ENCODE data around the gene ARHGAP26.

ARHGAP26 gene

GRCh38 chr5:142860270-142860669 is 90.1 kb downstream of the ARHGAP26 start:
- Histone ChIP-seq H3K4me1 (ENCODE audit: control insufficient read depth in 1 of 2, insufficient read depth in 2 of 2, low read length in 2 of 2) (peaks cover 23 to 54% of the 10 kb centered on the region in 2 donors), H3K36me3 (ENCODE audit: control insufficient read depth in 1 of 2, insufficient read depth in 2 of 2, low read length in 2 of 2) (no peaks in the 10 kb centered on the region), H3K27ac (ENCODE audit: low read depth, low read length) (no peak overlapping the region), H3K9me3 (ENCODE audit: control insufficient read depth in 1 of 2, low read length in 2 of 2) (no peaks in the 10 kb centered on the region), H3K4me3 (ENCODE audit: low read depth in 1 of 2, low read length in 2 of 2) (no peak overlapping the region), H3K27me3 (ENCODE audit: control insufficient read depth in 1 of 2, insufficient read depth in 2 of 2, low read length in 2 of 2) (no peaks in the 10 kb centered on the region), H3K9ac (ENCODE audit: low read depth in 1 of 2, low read length in 2 of 2) (no peak overlapping the region)

- Histone ChIP-seq H3K27ac (ENCODE audit: low read depth, low read length) (no peak overlapping the region), H3K4me1 (ENCODE audit: control insufficient read depth in 1 of 2, insufficient read depth in 2 of 2, low read length in 2 of 2) (peaks cover 23 to 54% of the 10 kb centered on the region in 2 donors), H3K9ac (ENCODE audit: low read depth in 1 of 2, low read length in 2 of 2) (peak overlapping the region; percentile 21 to 34), H3K27me3 (ENCODE audit: control insufficient read depth in 1 of 2, insufficient read depth in 2 of 2, low read length in 2 of 2) (no peaks in the 10 kb centered on the region), H3K36me3 (ENCODE audit: control insufficient read depth in 1 of 2, insufficient read depth in 2 of 2, low read length in 2 of 2) (no peaks in the 10 kb centered on the region), H3K4me3 (ENCODE audit: low read depth in 1 of 2, low read length in 2 of 2) (peak overlapping the region; percentile 48 to 59), H3K9me3 (ENCODE audit: control insufficient read depth in 1 of 2, low read length in 2 of 2) (no peaks in the 10 kb centered on the region)
These were observed 90.8 kb downstream of the ARHGAP26 start for GRCh38 chr5:142861011-142861410.

- Histone ChIP-seq H3K9me3 (ENCODE audit: control insufficient read depth in 1 of 2, low read length in 2 of 2) (no peaks in the 10 kb centered on the region), H3K9ac (ENCODE audit: low read depth in 1 of 2, low read length in 2 of 2) (no peak overlapping the region), H3K4me1 (ENCODE audit: control insufficient read depth in 1 of 2, insufficient read depth in 2 of 2, low read length in 2 of 2) (peaks cover 21 to 55% of the 10 kb centered on the region in 2 donors), H3K4me3 (ENCODE audit: low read depth in 1 of 2, low read length in 2 of 2) (no peak overlapping the region), H3K27me3 (ENCODE audit: control insufficient read depth in 1 of 2, insufficient read depth in 2 of 2, low read length in 2 of 2) (no peaks in the 10 kb centered on the region), H3K36me3 (ENCODE audit: control insufficient read depth in 1 of 2, insufficient read depth in 2 of 2, low read length in 2 of 2) (no peaks in the 10 kb centered on the region), H3K27ac (ENCODE audit: low read depth, low read length) (no peak overlapping the region)
These were observed 92.4 kb downstream of the ARHGAP26 start for GRCh38 chr5:142862594-142862993.

GRCh38 chr5:142863856-142864255 is 93.7 kb downstream of the ARHGAP26 start:
- H3K27me3 ChIP-seq (ENCODE audit: control insufficient read depth in 1 of 2, insufficient read depth in 2 of 2, low read length in 2 of 2): no peaks in the 10 kb centered on the region
- H3K9ac ChIP-seq (ENCODE audit: low read depth in 1 of 2, low read length in 2 of 2): no peak overlapping the region
- H3K36me3 ChIP-seq (ENCODE audit: control insufficient read depth in 1 of 2, insufficient read depth in 2 of 2, low read length in 2 of 2): no peaks in the 10 kb centered on the region
- no peak overlapping the region for H3K4me3 ChIP-seq (ENCODE audit: low read depth in 1 of 2, low read length in 2 of 2)
- H3K27ac ChIP-seq (ENCODE audit: low read depth, low read length): no peak overlapping the region
- H3K9me3 ChIP-seq (ENCODE audit: control insufficient read depth in 1 of 2, low read length in 2 of 2): no peaks in the 10 kb centered on the region
- H3K4me1 ChIP-seq (ENCODE audit: control insufficient read depth in 1 of 2, insufficient read depth in 2 of 2, low read length in 2 of 2): peaks cover 29 to 54% of the 10 kb centered on the region in 2 donors

GRCh38 chr5:142864290-142865260 is 94.4 kb downstream of the ARHGAP26 start:
- Histone ChIP-seq H3K36me3 (ENCODE audit: control insufficient read depth in 1 of 2, insufficient read depth in 2 of 2, low read length in 2 of 2) (no peaks in the 10 kb centered on the region), H3K9me3 (ENCODE audit: control insufficient read depth in 1 of 2, low read length in 2 of 2) (no peaks in the 10 kb centered on the region), H3K27me3 (ENCODE audit: control insufficient read depth in 1 of 2, insufficient read depth in 2 of 2, low read length in 2 of 2) (no peaks in the 10 kb centered on the region), H3K4me3 (ENCODE audit: low read depth in 1 of 2, low read length in 2 of 2) (no peak overlapping the region), H3K4me1 (ENCODE audit: control insufficient read depth in 1 of 2, insufficient read depth in 2 of 2, low read length in 2 of 2) (peaks cover 35 to 57% of the 10 kb centered on the region in 2 donors), H3K9ac (ENCODE audit: low read depth in 1 of 2, low read length in 2 of 2) (no peak overlapping the region), H3K27ac (ENCODE audit: low read depth, low read length) (no peak overlapping the region)

GRCh38 chr5:142865631-142866030 is 95.5 kb downstream of the ARHGAP26 start:
- H3K4me1 ChIP-seq (ENCODE audit: control insufficient read depth in 1 of 2, insufficient read depth in 2 of 2, low read length in 2 of 2): peaks cover 40 to 58% of the 10 kb centered on the region in 2 donors
- H3K9me3 ChIP-seq (ENCODE audit: control insufficient read depth in 1 of 2, low read length in 2 of 2): no peaks in the 10 kb centered on the region
- no peaks in the 10 kb centered on the region for H3K36me3 ChIP-seq (ENCODE audit: control insufficient read depth in 1 of 2, insufficient read depth in 2 of 2, low read length in 2 of 2)
- H3K9ac ChIP-seq (ENCODE audit: low read depth in 1 of 2, low read length in 2 of 2): no peak overlapping the region
- H3K27ac ChIP-seq (ENCODE audit: low read depth, low read length): no peak overlapping the region
- no peak overlapping the region for H3K4me3 ChIP-seq (ENCODE audit: low read depth in 1 of 2, low read length in 2 of 2)
- no peaks in the 10 kb centered on the region for H3K27me3 ChIP-seq (ENCODE audit: control insufficient read depth in 1 of 2, insufficient read depth in 2 of 2, low read length in 2 of 2)

- H3K9ac ChIP-seq (ENCODE audit: low read depth in 1 of 2, low read length in 2 of 2): peak overlapping the region in 1 of 2 donors; percentile 0
These were observed 96.5 kb downstream of the ARHGAP26 start for GRCh38 chr5:142866563-142867275.

GRCh38 chr5:142869886-142870285 is 99.7 kb downstream of the ARHGAP26 start:
- Histone ChIP-seq H3K4me3 (ENCODE audit: low read depth in 1 of 2, low read length in 2 of 2) (no peak overlapping the region), H3K27ac (ENCODE audit: low read depth, low read length) (no peak overlapping the region), H3K36me3 (ENCODE audit: control insufficient read depth in 1 of 2, insufficient read depth in 2 of 2, low read length in 2 of 2) (no peaks in the 10 kb centered on the region), H3K9me3 (ENCODE audit: control insufficient read depth in 1 of 2, low read length in 2 of 2) (no peaks in the 10 kb centered on the region), H3K4me1 (ENCODE audit: control insufficient read depth in 1 of 2, insufficient read depth in 2 of 2, low read length in 2 of 2) (peaks cover 67 to 75% of the 10 kb centered on the region in 2 donors), H3K9ac (ENCODE audit: low read depth in 1 of 2, low read length in 2 of 2) (no peak overlapping the region), H3K27me3 (ENCODE audit: control insufficient read depth in 1 of 2, insufficient read depth in 2 of 2, low read length in 2 of 2) (no peaks in the 10 kb centered on the region)

More at GRCh38 chr5:142866563-142867275, 96.5 kb downstream of the ARHGAP26 start:
- Histone ChIP-seq H3K27ac (ENCODE audit: low read depth, low read length) (no peak overlapping the region), H3K27me3 (ENCODE audit: control insufficient read depth in 1 of 2, insufficient read depth in 2 of 2, low read length in 2 of 2) (no peaks in the 10 kb centered on the region), H3K4me1 (ENCODE audit: control insufficient read depth in 1 of 2, insufficient read depth in 2 of 2, low read length in 2 of 2) (peaks cover 45 to 60% of the 10 kb centered on the region in 2 donors), H3K36me3 (ENCODE audit: control insufficient read depth in 1 of 2, insufficient read depth in 2 of 2, low read length in 2 of 2) (no peaks in the 10 kb centered on the region), H3K9me3 (ENCODE audit: control insufficient read depth in 1 of 2, low read length in 2 of 2) (no peaks in the 10 kb centered on the region), H3K4me3 (ENCODE audit: low read depth in 1 of 2, low read length in 2 of 2) (no peak overlapping the region)

- Histone ChIP-seq H3K9me3 (ENCODE audit: control insufficient read depth in 1 of 2, low read length in 2 of 2) (no peaks in the 10 kb centered on the region), H3K27me3 (ENCODE audit: control insufficient read depth in 1 of 2, insufficient read depth in 2 of 2, low read length in 2 of 2) (no peaks in the 10 kb centered on the region), H3K9ac (ENCODE audit: low read depth in 1 of 2, low read length in 2 of 2) (peak overlapping the region; percentile 35 to 45), H3K4me1 (ENCODE audit: control insufficient read depth in 1 of 2, insufficient read depth in 2 of 2, low read length in 2 of 2) (peaks cover 76 to 82% of the 10 kb centered on the region in 2 donors), H3K36me3 (ENCODE audit: control insufficient read depth in 1 of 2, insufficient read depth in 2 of 2, low read length in 2 of 2) (no peaks in the 10 kb centered on the region), H3K4me3 (ENCODE audit: low read depth in 1 of 2, low read length in 2 of 2) (peak overlapping the region in 1 of 2 donors; percentile 30), H3K27ac (ENCODE audit: low read depth, low read length) (peak overlapping the region; percentile 52)
These were observed 100.6 kb downstream of the ARHGAP26 start for GRCh38 chr5:142870532-142871362.

Data from duodenal mucosa (tissue), 2 donors.